Glomerular endothelial cell (primary cell): ENCODE results near the gene PREX1. TPM values are rescaled to one million over a fixed set of nuclear protein-coding genes. Genes with fewer than 3 reads are reported as not detected.

Experiments used
- DNase-seq: peaks from one replicate; pipeline ENCODE4 v3.0.0-alpha.2; 2011; ENCODE audit warnings: low read depth, low spot score; ENCODE audit errors: extremely low read depth
- total RNA-seq: library from RNA; depleted of rRNA; stranded (reverse); fragments of >200 nt; gene quantifications from 2 replicates; pipeline ENCODE4 v1.2.3, GENCODE V29; 2015

Gene PREX1
- total RNA-seq, 1 donor from 2014 or later: 105 TPM

GRCh38 chr20:48648482-48649051 lies 179.2 kb downstream of the PREX1 start:
- no peak for DNase-seq

DNA sequence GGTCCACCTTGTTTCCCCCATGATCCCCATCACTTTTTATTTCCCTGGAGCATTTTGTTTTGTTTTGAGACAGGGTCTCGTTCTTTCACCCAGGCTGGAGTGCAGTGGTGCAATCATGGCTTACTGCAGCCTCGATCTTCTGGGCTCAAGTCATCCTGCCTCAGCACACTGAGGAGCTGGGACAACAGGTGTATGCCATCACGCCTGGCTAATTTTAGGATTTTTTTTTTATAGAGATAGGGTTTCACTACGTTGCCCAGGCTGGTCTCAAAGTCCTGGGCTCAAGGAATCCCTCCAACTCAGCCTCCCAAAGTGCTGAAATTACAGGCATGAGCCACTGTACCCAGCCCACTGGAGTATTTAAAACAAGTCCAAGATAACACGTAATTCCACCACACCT lies 179.9 kb downstream of the PREX1 start:
- no peak for DNase-seq

- DNase-seq: no peak
Measured at GRCh38 chr20:48645666-48646065, 182.1 kb downstream of the PREX1 start.

- DNase-seq: no peak
Measured at GRCh38 chr20:48644286-48644828, 183.4 kb downstream of the PREX1 start.

- DNase-seq: no peak
Measured at GRCh38 chr20:48642105-48642880, 185.5 kb downstream of the PREX1 start.

DNA sequence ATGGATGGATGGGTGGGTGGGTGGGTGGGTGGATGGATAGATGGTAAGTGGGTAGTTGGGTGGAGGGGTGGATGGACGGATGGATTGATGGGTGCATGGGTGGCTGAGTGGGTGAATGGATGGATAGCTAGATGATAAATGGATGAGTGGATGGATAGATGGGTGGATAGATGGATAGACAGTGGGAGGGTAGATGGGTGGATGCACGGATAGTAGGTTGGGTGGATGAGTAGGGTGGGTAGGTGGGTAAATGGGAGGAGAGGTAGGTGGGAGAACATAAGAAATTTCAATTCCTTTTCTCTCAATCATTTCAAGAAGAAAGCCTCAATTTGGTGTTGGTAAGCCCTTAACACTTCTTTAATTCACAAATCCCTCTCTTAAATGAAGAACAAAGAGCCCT lies 186.9 kb downstream of the PREX1 start:
- no peak for DNase-seq

DNA sequence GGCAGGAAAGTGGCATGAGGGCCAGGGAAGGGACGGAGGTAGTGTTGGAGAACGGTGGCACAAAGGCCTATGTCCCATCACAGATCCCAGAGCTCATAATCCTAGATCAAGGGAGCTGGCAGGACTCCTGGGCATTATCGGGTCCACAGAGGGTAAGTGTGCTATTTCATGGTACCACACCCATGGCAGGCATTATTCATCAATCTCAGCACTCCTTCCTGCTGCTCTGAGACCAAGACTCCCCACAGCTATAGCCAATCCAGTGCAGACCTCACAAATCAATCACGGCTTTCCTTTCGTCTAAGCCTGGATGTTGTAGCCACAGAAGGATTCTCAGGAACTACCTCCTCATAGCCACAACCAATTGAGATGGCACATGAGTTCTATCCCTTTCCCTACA lies 187.9 kb downstream of the PREX1 start:
- no peak for DNase-seq

DNA sequence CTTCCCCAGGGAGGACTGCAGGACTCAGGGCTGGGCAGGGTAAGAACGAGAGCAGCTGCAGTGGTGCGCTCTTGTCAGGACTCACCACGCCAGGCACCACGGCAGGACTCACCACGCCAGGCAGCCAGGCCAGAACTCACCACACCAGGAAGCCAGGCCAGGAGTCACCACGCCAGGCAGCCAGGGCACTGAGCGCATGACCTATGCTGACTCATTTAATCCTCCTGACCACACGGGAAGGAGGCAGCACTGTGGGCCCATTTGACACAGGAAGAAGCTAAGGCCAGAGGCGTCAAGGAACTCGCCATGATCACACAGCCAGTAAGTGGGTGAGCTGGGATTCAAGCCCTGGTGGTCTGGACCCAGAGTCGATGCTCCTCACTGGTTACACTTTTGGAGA lies 189.3 kb downstream of the PREX1 start:
- peak; percentile 18 for DNase-seq

DNA sequence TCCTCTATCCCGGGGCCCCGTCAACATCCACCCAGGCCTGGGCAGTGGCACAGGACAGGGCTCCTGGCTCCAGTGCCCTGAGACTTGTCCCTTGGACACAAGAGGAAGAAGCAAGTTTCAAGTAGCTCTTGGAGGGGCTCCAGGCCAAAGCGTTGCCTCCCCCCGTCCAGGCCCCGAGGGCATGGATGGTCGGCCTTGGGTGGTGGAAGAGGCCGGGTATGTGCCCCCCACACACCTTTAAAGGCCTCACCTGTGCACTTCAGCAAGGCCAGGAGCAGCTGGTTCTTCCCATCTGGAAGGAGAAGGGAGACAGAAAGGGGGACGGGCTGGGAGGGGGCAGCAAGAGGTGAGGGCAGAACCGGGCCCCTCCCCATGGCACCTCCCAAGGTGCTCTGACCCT lies 190.3 kb downstream of the PREX1 start:
- no peak for DNase-seq

DNA sequence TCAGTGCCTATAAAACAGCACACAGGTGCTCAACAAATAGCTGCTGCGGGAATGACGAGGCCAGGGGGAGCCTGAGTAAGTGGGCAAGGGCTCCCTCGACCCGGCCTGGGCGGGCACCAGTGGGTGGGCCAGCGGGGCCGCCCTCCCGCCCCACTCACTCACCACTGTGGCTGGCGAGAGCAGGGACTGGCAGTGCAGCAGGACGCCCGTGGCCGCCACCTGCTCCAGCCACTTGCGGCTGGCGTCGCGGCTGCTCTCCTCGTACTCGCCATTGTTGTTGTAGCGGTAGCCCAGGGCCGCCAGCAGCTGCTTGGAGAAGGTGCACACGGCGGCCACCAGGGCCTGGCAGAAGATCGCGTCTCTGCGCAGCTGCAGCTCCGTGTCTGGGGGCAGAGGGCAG lies 191.5 kb downstream of the PREX1 start:
- no peak for DNase-seq

- DNase-seq: no peak
Measured at GRCh38 chr20:48635791-48636267, 192.0 kb downstream of the PREX1 start.

DNA sequence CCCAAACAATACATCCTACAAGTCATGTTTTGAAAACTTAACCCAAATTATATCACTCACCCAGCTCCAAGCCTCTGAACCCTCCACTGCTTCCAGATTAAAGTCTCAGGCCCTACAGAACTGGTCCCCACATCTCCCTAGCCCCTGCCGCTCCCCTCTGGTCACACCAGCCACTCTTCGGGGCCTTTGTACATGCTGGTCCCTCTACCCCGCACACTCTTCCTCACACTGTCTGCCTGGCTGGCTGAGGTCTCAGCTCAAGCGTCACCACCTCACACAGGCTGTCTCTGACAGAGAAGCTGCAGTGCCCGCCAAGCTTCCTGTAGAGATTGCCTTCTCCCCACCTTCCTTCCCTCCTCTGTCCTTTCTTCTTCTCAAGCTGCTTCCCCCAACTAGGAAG lies 192.4 kb downstream of the PREX1 start:
- no peak for DNase-seq

DNA sequence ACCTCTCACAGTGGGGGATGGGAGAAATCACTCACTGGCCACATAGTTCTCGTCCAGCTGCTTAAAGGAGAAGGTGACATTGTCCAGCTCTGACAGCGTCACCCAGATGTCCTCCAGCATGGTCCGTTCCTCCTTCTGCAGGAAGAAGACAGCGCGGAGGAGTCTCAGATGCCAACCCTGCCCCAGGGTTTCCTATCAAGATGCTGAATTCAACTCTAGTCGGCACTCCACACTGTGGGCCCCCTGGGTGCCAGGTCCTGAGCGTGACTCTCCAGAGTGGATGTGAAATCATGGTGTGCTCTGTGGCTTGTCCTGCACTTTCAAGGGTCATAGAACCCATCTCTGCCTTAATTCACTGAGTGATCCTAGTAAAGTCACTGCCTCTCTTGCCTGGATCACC lies 193.2 kb downstream of the PREX1 start:
- no peak for DNase-seq

DNA sequence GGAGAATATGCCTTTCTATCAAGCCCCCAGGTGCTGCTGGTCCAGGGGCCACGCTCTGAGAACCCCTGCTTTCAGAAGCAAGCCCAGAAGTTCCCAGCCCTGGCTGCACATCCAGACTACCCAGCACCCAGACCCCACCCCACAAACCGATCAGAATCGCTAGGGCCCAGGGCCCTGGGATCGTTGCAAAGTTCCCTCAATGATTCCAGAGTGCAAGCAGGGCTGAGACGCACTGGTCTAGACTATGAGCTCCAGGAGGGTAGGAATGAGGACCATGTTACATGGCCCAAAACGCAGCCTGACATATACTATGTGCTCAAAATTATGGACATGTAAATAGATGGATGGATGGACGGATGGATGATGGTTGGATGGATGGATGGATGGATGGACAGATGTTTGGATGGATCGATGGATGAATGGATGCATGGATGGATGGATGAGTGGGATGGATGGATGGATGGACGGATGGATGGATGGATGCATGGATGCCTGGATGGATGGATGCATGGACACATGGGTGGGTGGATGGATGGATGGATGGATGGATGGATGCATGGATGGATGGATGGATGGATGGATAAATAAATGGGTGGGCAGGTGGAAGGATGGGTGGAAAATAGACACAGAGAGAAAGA lies 194.1 kb downstream of the PREX1 start:
- DNase-seq: no peak

GRCh38 chr20:48632825-48633619 lies 194.8 kb downstream of the PREX1 start:
- DNase-seq: no peak

DNA sequence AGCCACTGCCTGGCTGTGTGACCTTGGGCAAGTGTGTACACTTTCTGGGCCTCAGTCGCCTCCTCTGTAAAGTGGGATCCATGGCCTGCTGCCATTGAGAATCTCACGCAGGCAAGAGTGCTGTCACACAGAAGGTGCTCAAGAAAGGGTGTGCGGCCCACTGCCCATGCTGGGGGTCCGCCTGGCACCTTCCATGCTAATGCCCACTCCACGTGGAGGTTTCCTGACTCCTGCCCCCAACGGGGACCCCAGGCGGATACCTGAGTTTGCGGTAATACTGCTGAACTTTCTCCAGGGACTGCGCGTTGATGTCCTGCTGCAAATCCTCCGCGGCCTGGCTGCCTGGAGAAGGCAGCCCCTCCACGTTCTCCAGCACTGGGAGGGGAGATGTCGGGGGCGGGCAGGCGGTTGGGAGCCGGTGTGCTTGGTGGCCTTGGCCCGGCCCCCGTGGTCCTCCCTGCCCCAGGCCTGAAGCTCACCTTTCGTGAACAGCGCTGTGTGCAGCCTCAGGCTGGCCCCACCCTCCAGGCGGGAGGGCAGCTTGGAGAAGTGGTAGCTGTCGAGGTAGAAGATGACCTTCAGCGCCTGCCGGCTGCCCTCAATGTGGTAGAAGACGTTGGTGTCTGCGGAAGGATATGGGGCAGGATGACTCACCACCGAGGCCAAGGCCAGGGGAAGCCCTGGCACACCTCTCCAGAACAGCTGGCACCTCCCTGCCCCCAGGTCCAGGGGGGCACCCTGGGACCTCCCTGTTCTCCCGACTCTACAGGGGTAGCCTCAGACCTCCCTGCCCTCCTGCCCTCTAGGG lies 195.6 kb downstream of the PREX1 start:
- no peak for DNase-seq

DNA sequence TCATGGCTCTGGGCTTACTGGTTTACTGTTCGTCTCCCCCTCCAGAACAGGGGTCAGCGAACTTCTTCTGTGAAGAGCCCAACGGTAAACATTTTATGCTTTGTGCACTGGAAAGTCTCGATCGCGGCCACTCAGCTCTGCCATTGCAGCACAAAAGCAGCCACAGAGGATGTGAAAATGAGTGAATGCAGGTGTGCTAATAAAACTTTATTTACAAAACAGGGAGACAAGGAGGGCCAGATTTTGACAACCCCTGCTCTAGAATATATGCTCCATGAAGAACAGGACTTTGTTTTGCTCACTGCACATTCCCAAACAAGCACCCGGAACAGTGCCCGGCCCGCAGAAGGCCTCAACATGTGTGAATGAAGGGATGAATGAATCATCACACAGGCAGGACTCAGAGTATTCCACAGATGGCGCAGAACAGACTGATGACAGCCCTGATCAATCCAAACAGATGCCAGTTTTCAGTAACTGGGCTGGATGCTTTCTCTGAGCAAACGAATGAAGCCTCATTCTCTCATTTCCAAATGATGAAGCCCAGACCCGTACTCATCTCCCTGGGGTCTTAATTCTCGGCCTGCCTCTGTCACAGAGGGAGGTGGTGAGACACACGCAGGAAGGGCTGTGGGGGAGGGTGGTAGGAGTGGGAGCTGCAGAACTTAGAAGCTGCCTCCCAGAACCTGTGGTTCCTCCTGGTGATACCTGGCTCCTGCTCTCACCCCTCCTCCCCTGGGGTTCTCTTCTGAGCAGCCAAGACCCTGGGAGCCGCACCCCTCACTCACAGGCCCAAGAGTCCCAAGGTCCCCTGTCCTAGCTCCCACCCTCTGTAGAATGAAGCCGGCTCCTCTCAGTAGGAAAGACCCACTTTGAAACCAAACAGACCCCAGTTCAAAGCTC lies 196.4 kb downstream of the PREX1 start:
- no peak for DNase-seq

- no peak for DNase-seq
Measured at GRCh38 chr20:48630342-48631075, 197.3 kb downstream of the PREX1 start.

DNA sequence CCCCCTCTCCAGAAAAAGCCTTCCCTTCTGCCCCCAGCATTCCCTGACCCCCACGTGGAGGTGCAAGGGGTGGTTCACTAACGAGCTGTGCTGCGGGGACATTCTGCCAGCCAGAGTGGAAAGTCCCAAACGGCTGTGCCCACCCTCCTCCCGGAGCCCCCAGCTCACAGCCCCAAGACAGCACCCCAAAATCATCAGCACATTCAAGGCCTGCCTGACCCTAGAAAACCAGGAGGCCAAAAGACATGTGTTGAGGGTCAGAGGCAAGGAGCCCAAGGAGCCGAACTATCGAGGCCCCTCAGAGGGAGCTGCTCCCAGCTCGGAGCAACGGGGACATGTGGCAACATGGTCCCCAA lies 197.9 kb downstream of the PREX1 start:
- DNase-seq: no peak
